NCI-H446 (cell line): ENCODE data around the gene EVC.
"Not testable (repeated sequence)": the region's sequence is repeated elsewhere in the genome, so short reads cannot be mapped to it uniquely, and the experiment has no call there.

Source experiments
- DNase-seq, 2 experiments: peaks; one replicate each; lab custom pipeline; 2025; lab: John Stamatoyannopoulos, UW

The EVC gene

DNA sequence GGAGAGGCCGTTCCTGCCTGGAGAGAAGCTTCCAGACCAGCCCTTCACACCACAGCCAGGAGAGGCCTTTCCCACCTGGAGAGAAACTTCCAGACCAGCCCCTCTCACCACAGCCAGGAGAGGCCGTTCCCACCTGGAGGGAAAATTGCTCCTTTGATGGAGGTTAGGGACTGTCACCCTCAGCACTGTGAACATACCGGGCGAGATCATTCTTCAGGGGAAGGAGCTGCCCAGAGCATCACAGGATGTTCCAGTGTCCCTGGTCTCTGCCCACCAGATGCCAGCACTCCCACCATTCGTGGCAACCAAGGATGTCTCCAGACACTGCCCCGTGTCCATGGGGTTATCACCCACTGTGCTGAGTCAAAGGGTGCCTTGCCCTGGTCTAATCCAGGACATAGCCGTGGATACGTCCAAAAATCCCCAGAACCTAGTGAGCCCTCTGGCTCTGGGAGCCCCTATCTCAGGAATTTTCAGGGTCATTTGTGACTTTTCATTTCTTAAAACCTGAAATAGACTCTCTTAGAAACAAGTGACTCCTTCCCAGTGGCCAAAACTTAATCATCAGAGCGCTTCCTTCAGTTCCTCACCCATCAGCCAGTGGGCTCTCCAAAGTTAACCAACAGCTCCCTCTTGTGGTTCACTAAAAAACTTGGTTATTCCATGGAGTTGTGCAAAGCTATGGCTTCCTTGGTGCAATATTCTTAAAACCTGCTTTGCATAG is 101.7 kb downstream of the EVC start:
- peak in 1 of 2 experiments; percentile 71 for DNase-seq

DNA sequence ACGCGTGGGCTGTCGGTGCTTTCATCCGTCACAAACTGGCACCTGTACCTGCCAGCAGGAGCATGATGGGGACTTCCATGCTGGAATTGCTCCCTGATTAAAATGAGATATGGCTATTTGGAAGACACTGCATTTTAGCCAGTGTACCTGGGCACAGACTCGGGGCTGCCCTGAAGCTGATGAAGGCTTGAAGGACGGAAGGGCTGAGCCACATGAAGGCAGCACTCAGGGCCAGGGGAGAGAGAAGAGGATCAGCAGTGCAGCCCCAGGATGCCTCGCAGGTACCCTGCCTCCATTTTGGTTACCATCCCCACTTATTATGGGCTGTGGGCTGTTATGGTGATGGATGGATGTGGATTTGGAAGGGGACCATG is 102.9 kb downstream of the EVC start:
- no peak for DNase-seq

DNA sequence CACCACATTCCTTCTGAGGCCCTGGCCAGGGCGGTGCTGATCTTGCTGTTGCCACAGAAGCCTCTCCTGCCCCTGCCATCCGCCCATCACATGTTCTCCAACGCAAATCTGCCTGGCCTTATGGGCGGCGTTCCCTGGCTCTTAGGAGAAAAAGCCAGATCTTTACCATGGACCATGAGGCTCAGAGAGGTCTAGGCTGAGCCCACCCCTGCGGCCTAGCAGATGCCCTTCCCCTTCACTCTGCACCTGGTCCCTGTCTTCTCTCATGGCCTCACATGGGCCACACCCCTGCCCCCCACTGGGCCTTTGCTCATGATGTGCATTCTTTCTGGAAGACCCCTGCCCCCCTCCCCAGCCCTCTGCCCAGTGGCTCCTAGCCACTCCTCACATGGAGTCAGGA is 103.4 kb downstream of the EVC start:
- no peak for DNase-seq

GRCh38 chr4:5815641-5816040 is 104.6 kb downstream of the EVC start:
- DNase-seq, result no peak

DNA sequence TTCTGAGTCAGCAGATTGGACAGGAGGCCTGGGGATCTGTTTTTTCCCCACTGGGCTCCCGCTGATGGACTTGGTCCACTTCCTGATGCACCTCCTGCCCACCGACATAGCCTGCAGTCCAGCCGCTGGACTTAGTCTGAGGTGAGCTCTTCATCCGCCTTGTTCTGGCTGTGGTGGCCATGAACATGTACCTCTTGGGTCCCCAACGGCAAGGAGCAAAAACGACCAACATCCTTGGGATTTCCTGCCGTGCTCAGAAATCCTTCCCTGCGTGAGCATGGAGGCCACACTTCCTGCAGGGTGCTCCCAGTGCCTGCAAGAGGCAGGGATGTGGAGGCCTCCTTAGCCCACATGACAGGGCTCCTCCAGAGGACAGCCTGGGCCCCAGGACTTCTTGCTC is 105.1 kb downstream of the EVC start:
- no peak for DNase-seq

- no peak for DNase-seq
Measured at GRCh38 chr4:5816851-5817375, 105.9 kb downstream of the EVC start.

DNA sequence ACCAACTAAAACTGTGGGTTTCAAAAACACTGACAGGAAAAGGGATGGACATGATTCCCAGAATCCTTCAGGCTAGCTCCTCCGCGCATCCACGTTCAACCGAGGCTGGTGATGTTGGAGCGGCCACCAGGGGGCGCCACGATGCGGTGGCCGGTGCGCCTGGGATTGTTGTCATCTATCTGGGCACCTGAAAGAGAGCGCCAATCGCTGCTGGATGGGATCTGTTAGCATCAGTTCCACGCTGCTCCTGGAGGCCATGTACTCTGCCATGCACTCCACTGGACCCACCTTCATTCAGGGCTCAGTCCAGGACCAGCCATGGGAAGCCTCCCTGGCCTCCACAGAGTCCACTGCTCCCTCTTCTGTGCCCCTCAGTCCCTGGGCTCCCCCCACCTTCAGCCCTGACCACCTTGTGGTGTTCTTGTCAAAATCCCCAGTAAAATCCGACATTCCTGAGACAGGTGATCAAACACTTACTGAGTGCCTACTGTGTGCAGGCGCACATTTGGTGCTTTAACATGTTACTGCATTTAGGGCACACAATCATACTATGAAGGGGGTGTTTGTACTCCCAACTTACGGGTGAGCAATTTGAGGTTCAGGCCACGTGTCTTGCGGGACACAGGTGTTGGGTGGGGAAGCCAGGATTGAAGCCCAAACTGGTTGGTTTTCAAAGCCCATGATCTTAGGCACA is 110.8 kb downstream of the EVC start:
- DNase-seq, result no peak

GRCh38 chr4:5822619-5823018 is 111.6 kb downstream of the EVC start:
- no peak for DNase-seq

- DNase-seq, result no peak
Measured at GRCh38 chr4:5823542-5824211, 112.7 kb downstream of the EVC start.

- DNase-seq, result no peak
Measured at GRCh38 chr4:5824227-5824626, 113.2 kb downstream of the EVC start.

DNA sequence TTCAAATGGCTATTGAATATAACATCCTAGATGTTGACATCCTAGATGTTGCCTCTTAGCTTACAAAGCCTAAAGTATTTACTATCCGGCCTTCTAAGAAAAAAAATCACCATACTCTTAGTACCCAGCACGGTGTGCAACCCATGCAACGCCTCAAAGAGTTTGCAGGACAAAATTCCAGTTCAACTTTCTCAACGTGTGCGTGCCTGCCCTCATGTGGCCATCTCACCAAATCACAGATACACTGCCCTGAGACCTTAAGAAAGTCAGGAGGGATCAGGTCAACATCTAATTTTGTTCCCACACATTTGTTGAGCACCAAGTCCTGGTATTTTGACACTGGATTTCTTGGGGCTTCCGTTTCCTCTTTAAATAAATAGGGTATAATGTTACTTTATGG is 113.6 kb downstream of the EVC start:
- DNase-seq, result peak in 1 of 2 experiments; percentile 2

DNA sequence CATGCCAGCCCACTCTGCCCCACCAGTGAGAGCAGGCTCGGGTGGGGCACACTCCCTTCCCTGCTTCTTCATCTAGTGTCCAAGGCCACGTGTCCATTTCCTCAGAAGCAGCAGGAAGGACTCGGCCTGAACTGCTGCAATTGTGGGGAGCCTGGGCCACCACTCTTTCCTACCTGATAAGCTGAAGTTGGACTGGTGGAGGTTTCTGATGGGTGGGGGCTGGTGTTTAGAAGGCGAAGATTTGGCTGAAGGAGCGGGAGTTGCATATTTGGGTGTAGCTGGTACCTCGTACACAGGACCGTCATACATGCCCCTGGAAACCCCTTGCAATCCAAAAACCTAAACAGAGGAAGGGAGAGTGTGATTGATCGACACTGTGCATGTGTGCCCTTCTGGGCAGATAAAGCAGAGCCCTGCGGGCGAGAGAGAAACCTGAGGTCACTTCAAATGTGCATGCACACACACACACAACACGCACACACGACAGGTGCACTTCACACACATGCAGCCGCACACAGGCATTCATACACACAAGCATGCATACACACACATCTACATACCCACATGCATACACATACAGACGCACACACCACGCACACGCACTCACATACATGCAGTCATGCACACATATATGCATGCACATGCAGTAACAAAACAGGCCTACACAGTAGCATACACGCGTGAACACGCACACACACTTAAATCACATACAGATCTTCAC is 114.5 kb downstream of the EVC start:
- DNase-seq, result no peak

GRCh38 chr4:5826437-5827107 is 115.6 kb downstream of the EVC start:
- no peak for DNase-seq

GRCh38 chr4:5827108-5828004 is 116.4 kb downstream of the EVC start:
- no peak for DNase-seq

DNA sequence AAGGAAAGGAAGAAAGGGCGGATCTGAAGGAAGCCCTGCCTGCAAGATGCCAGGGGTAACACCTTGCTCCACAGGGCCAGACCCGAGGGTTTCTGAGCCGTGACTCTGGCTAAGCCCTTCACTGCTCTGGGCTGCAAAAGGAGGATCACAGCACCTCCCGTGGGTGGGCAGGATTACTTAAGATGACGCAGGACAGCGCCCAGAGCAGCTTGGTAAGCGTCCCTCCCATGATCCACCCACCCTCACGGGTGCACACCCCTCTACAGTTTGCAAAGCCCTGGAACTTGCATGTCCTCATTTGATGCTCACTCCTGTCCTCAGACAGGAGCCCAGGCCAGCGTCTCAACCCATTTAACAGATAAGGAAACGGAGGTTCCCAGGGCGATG is 117.0 kb downstream of the EVC start:
- no peak for DNase-seq

DNA sequence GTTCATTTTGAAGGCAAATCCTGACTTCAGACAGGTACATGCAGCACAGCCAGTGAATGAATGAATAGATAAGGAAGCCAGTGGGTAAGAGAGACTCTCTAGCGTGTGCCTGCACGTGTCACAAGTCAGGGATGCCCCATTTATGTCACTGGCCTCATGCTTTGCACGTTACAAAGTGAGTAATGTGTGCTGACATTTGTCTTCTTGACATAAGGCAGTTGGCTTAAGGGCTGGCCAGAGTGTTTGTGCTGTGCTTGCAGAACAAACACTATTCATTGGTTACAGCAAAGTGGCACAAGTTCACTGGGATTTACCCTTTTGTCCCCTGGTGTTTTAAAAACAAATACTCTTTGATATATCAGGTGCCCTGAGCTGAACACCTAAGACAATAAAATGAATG is 125.9 kb downstream of the EVC start:
- DNase-seq, result no peak

DNA sequence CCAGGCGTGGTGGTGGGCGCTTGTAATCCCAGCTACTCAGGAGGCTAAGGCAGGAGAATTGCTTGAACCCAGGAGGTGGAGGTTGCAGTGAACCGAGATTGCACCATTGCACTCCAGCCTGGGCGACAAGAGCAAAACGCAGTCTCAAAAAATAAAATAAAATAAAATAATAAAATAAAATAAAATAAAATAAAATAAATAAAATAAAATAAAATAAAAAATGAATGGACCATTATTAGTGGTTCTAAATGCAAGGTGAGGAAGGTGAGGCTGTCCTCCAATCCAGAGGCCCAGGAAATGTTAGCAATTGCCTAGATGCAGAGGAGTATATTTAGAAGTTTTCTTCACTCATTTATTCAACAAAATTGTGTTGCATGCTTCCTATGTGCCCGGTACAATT is 126.5 kb downstream of the EVC start:
- DNase-seq, result not testable (repeated sequence)

- no peak for DNase-seq
Measured at GRCh38 chr4:5839332-5839731, 128.3 kb downstream of the EVC start.

DNA sequence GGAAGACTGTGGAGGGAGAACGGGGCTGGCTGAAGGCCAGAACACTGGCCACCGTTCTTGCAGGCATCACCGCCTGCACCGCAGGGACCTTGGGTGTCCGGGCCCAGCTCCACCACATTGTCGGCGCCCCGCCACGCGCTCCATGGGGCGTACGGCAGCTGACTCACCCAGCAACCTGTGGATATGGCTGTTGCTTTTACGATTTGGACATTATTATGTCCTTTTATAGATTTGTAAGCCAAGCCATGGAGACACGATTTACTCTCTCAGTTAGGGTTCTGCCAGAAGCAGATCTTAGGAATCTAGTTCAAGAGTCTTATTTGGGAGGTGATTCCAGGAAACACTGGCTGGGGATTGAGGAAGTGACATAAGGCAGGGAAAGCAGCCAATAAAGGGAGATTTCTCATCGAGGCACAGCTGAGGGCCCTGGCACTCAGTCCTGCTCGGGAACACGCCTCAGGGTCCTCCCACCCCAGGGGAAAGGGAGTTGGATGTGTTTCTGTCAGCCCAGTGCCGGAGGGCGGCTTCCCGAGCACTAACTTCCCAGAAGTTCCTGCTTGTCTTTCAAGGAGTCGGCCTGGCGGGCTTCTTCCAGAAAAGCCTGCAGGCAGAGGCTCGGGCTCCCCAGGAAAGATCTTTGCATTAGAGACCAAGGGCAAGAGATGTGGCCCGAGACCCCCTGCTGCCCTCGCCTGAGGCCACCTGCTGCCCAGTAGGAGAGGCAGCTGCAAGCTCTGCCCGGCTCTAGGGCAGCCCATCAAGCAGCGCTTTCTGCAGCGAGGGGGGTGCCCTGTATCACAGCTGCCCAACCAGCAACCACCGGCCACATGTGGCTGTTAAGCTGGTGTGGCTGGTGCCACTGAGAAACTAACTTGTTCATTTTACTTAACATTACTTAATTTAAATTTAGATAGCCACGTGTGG is 129.0 kb downstream of the EVC start:
- DNase-seq, result peak in 1 of 2 experiments; percentile 74

- DNase-seq, result no peak
Measured at GRCh38 chr4:5842456-5842855, 131.5 kb downstream of the EVC start.
